Measurements from ENCODE around the gene RALY. TPM values are rescaled to one million over a fixed set of nuclear protein-coding genes. Genes with fewer than 3 reads are reported as not detected.

Gene RALY
- total and polyA plus RNA-seq, 2 donors (not counting 3 experiments of a cell fraction or from before 2014, with no cell fraction given): 142 to 146 TPM

DNA sequence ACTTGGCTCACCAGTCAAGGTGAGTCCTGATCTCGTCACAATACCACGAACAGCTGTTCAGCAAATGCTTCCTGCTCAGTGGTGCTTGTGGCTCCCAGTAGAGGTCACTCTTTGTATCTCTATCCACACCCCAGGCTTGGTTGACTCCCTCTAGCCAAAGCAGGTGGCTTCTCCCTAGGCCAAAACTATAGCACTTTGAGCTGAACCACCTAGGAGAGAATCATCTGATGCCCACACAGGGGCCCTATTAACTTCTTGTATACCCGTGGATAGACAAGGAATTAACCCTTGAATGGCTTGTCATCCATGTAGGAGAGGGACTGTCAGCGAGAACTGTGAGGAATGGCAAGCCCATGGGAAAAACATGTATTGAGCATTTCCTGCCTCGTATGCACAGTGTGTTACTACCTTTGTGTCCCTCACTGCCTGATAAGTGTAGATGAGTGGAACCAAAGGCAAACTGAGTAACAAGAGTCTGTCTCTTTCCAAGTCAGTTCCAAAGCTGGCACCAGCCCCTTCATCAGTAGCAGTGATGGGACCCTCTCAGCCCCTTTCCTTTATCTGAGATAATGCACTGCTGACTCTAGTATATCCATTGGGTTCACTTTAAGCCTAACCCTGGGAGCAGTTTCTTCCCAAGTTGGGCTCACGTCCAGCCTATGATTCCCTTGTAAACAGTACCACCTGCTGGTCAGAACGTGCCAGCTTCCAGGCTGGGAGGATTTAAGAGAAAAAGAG, 75.8 kb downstream of the RALY start:
- Histone ChIP-seq H3K27me3 (ENCODE audit: control insufficient read depth in 2 of 2, insufficient read depth in 2 of 2, low read length in 2 of 2) (no peaks in the 10 kb centered on the region), H3K4me3 (replicated peaks in 1 of 3; ENCODE audit: insufficient read depth in 1 of 3, low read depth in 1 of 3, low read length in 3 of 3) (no peak overlapping the region), H3K9me3 (replicated peaks; ENCODE audit: control insufficient read depth, insufficient read depth, low read length) (no peaks in the 10 kb centered on the region), H3K4me2 (ENCODE audit: insufficient read depth, low read length) (no peak overlapping the region), H3K9ac (replicated peaks; ENCODE audit: extremely low read depth, insufficient read depth, low read length) (no peak overlapping the region), H3K9me1 (replicated peaks; ENCODE audit: control insufficient read depth, extremely low read depth, insufficient read depth, low read length) (no peaks in the 10 kb centered on the region), H3K79me2 (ENCODE audit: control insufficient read depth, insufficient read depth, low read length) (peaks cover 19% of the 10 kb centered on the region), H3K4me1 (ENCODE audit: control insufficient read depth, extremely low read depth, insufficient read depth, low read length) (no peaks in the 10 kb centered on the region), H3K27ac (ENCODE audit: insufficient read depth, low read depth, low read length) (no peak overlapping the region), H4K20me1 (replicated peaks; ENCODE audit: control insufficient read depth, extremely low read depth, insufficient read depth, low read length) (no peaks in the 10 kb centered on the region), H2AFZ (ENCODE audit: low read depth, low read length) (no peak overlapping the region), H3K36me3 (ENCODE audit: control insufficient read depth in 2 of 2, extremely low read depth in 1 of 2, insufficient read depth in 2 of 2, low read length in 2 of 2) (peaks cover 0 to 11% of the 10 kb centered on the region in 2 experiments)
- dilution Hi-C loops (cut with MboI; ENCODE audit: extremely low pct_ligation_motif_present, low sequenced_read_pairs): no loop called here
- intact Hi-C loops (cut with micrococcal nuclease): loop anchor here (1.0 to 5.0 kb wide), 8 partner anchors 60 to 612 kb away; partner anchors contain the start of genes ACTL10, RALY and ZNF341
- BruUV-seq (replicated peaks): no TSS peak
- peak; percentile 81 for FAIRE-seq
- no peak for TF ChIP-seq POLR2A (IDR thresholded peaks at IDR 0.05; ENCODE audit: low read depth, low read length)
- no peak for TF ChIP-seq FOS (IDR thresholded peaks at IDR 0.05; ENCODE audit: borderline replicate concordance, insufficient read depth, low read length)
- TF ChIP-seq, protein P1, sequence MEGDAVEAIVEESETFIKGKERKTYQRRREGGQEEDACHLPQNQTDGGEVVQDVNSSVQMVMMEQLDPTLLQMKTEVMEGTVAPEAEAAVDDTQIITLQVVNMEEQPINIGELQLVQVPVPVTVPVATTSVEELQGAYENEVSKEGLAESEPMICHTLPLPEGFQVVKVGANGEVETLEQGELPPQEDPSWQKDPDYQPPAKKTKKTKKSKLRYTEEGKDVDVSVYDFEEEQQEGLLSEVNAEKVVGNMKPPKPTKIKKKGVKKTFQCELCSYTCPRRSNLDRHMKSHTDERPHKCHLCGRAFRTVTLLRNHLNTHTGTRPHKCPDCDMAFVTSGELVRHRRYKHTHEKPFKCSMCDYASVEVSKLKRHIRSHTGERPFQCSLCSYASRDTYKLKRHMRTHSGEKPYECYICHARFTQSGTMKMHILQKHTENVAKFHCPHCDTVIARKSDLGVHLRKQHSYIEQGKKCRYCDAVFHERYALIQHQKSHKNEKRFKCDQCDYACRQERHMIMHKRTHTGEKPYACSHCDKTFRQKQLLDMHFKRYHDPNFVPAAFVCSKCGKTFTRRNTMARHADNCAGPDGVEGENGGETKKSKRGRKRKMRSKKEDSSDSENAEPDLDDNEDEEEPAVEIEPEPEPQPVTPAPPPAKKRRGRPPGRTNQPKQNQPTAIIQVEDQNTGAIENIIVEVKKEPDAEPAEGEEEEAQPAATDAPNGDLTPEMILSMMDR (IDR thresholded peaks at IDR 0.05; ENCODE audit: extremely low read depth in 1 of 2, insufficient read depth in 1 of 2, low read depth in 1 of 2, low read length in 2 of 2): peak; percentile 64 to 93
- peak; percentile 90 for DNase-seq (ENCODE audit: low read depth, low spot score)
- CTCF ChIA-PET: interaction anchor here (0.6 to 5.7 kb wide), 14 partner anchors 12 to 416 kb away, joined by 3 to 158 read pairs (median 3); partner anchors contain the start of genes ACTL10, CHMP4B, RALY and ZNF341
- POLR2A ChIA-PET: no interaction called here

DNA sequence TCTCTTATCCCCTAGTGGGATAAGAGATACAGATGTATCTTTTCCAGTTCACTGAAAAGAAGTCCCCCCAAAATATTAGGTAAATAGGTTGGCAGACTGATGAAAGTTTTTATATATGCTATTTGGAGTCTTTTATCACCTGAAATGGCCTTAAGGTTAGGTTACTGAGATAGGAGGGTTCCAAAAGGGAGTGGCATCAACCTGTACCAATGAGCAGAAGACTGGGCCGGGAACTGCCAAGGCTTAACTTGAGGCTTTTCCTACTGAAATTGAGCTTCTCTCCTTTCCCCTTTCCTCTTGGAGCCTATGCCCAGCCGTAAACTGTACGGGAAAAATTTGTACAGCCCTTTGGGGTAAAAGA, 76.3 kb downstream of the RALY start:
- DNase-seq (ENCODE audit: low read depth, low spot score) (no peak), FAIRE-seq (no peak)
- Histone ChIP-seq H3K9me1 (replicated peaks; ENCODE audit: control insufficient read depth, extremely low read depth, insufficient read depth, low read length) (no peaks in the 10 kb centered on the region), H2AFZ (ENCODE audit: low read depth, low read length) (no peak overlapping the region), H3K9ac (replicated peaks; ENCODE audit: extremely low read depth, insufficient read depth, low read length) (no peak overlapping the region), H3K36me3 (ENCODE audit: control insufficient read depth in 2 of 2, extremely low read depth in 1 of 2, insufficient read depth in 2 of 2, low read length in 2 of 2) (peaks cover 0 to 11% of the 10 kb centered on the region in 2 experiments), H4K20me1 (replicated peaks; ENCODE audit: control insufficient read depth, extremely low read depth, insufficient read depth, low read length) (no peaks in the 10 kb centered on the region), H3K79me2 (ENCODE audit: control insufficient read depth, insufficient read depth, low read length) (peaks cover 19% of the 10 kb centered on the region), H3K27ac (ENCODE audit: insufficient read depth, low read depth, low read length) (no peak overlapping the region), H3K4me1 (ENCODE audit: control insufficient read depth, extremely low read depth, insufficient read depth, low read length) (no peaks in the 10 kb centered on the region), H3K4me2 (ENCODE audit: insufficient read depth, low read length) (no peak overlapping the region), H3K27me3 (ENCODE audit: control insufficient read depth in 2 of 2, insufficient read depth in 2 of 2, low read length in 2 of 2) (no peaks in the 10 kb centered on the region), H3K4me3 (replicated peaks in 1 of 3; ENCODE audit: insufficient read depth in 1 of 3, low read depth in 1 of 3, low read length in 3 of 3) (no peak overlapping the region), H3K9me3 (replicated peaks; ENCODE audit: control insufficient read depth, insufficient read depth, low read length) (no peaks in the 10 kb centered on the region)
- TF ChIP-seq POLR2AphosphoS5 (IDR thresholded peaks at IDR 0.05; ENCODE audit: insufficient read depth, low read depth, low read length) (no peak), POLR2A (IDR thresholded peaks at IDR 0.05; ENCODE audit: low read depth, low read length) (no peak), EZH2 (IDR thresholded peaks at IDR 0.05; ENCODE audit: borderline replicate concordance, low read depth, low read length, severe bottlenecking) (no peak)
- TF ChIP-seq, protein P2, sequence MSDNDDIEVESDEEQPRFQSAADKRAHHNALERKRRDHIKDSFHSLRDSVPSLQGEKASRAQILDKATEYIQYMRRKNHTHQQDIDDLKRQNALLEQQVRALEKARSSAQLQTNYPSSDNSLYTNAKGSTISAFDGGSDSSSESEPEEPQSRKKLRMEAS (IDR thresholded peaks at IDR 0.05; ENCODE audit: insufficient read depth, insufficient read length): no peak
- intact Hi-C loops (cut with micrococcal nuclease): loop anchor here (1.0 to 5.0 kb wide), 3 partner anchors 59 to 338 kb away; partner anchors contain the start of gene ZNF341
- CTCF ChIA-PET: interaction anchor here (1.0 to 5.7 kb wide), 8 partner anchors 13 to 402 kb away, joined by 3 to 158 read pairs (median 4); no protein-coding TSS in a partner anchor
- no TSS peak for BruUV-seq (replicated peaks)
- dilution Hi-C loops (cut with MboI; ENCODE audit: extremely low pct_ligation_motif_present, low sequenced_read_pairs): no loop called here
- POLR2A ChIA-PET: no interaction called here

Data from endothelial cell of umbilical vein (primary cell).